GM06990 (cell line): ENCODE data around the gene ERG28.

Experiments
- DNase-seq: peaks from one replicate; pipeline ENCODE4 v3.0.0-alpha.2; 2011; ENCODE audit not compliant: insufficient read length; ENCODE audit errors: extremely low read depth
- H3K27me3 ChIP-seq: replicated peaks from 2 replicates; pipeline ENCODE4 v1.6.0; 2011; ENCODE audit warnings: low read length; ENCODE audit not compliant: control insufficient read depth, insufficient read depth
- H3K36me3 ChIP-seq: 2 replicates; pipeline ENCODE4 v1.5.1; 2011; ENCODE audit warnings: low read length; ENCODE audit not compliant: control insufficient read depth, insufficient read depth
- H3K4me3 ChIP-seq: replicated peaks from 2 replicates; pipeline ENCODE4 v1.5.1; 2011; ENCODE audit warnings: low read depth, mild to moderate bottlenecking, control low read depth, low read length
- CTCF ChIP-seq: IDR thresholded peaks from 2 replicates; pipeline ENCODE4 v1.5.1; 2011; ENCODE audit warnings: low read length, control low read depth, mild to moderate bottlenecking, inconsistent platforms; ENCODE audit not compliant: insufficient read depth, poor library complexity, severe bottlenecking

Gene ERG28

DNA sequence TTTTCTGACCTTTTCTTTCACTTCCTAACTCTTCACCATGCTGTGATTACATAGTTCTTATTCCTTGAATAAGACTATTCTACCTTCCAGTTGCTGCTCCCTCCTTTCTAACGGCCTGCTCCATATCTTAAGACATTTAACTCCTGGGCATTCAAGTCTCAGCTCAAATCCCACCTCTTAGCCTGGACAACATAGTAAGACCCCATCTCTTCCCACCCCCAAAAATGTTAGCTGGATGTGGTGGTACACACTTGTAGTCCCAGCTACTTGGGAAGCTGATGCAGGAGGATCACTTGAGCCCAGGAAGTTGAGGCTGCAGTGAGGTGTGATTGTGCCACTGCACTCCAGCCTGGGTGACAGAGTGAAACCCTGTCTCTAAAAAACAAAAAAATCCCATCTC is 10.9 kb downstream of the ERG28 start:
- no peak for DNase-seq
- H3K36me3 ChIP-seq, result peaks cover 18% of the 10 kb centered on the region
- no peaks in the 10 kb centered on the region for H3K27me3 ChIP-seq
- no peak for TF ChIP-seq CTCF
- H3K4me3 ChIP-seq, result no peak overlapping the region

DNA sequence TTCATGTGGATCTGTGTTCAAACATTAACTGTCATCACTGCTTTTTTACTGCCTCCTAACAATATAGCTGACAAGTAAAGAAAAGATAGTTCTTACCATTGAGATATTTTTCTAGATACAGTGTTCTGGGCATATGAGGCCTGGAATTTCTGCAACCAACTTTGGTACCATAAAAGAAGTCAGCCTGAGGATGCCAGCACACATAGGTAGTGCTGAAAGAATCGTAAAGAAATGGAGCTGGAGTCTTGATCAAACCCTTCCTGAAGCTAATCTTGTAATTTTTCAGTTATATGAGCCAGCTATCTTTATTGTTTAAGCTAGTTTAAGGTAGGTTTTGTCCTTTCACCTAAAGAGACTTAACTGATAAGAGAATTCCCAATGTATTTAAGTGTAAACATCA is 11.3 kb downstream of the ERG28 start:
- Histone ChIP-seq H3K36me3 (peaks cover 18% of the 10 kb centered on the region), H3K4me3 (no peak overlapping the region), H3K27me3 (no peaks in the 10 kb centered on the region)
- no peak for DNase-seq
- no peak for TF ChIP-seq CTCF

DNA sequence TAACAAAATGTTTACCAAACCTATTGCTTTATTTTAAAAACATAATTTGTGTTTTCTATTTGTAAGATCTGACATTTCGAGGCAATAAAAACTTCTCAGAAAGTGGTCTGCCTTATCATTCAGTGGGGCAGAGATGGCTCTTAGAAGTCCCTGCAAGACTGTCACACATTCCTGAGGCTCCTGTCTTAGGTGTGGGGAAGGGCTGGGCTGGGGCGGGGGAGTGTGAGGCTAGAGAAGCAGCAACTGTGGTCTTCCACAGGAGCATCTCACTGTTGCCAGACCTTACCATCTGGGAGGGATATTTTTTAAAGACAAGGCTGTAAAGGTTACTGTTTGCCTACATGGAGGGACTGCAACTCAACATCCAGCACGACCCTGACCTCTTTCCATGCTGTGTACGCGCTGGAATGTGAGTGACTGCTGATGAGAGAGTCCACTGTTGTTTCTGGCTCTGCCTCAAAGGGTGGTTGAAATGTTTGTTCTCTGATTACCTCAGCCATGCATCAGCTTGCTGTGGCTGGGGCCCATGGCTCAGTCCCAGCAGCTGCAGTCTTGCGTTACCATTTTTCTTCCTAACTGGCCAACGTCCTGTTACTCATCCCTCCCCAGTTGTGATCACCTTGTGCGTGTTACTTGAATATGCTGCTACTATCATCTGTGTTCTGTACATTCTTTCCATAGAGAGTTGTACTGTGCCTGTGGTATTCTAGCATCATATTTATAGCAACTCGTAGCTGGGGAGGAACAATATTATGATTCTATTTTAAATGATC is 12.4 kb downstream of the ERG28 start:
- Histone ChIP-seq H3K27me3 (no peaks in the 10 kb centered on the region), H3K4me3 (no peak overlapping the region), H3K36me3 (peaks cover 18% of the 10 kb centered on the region)
- TF ChIP-seq CTCF, result no peak
- DNase-seq, result no peak

- Histone ChIP-seq H3K4me3 (no peak overlapping the region), H3K27me3 (no peaks in the 10 kb centered on the region), H3K36me3 (peaks cover 16% of the 10 kb centered on the region)
- no peak for DNase-seq
- TF ChIP-seq CTCF, result no peak
These were observed 13.0 kb downstream of the ERG28 start for GRCh38 chr14:75647640-75648039.

DNA sequence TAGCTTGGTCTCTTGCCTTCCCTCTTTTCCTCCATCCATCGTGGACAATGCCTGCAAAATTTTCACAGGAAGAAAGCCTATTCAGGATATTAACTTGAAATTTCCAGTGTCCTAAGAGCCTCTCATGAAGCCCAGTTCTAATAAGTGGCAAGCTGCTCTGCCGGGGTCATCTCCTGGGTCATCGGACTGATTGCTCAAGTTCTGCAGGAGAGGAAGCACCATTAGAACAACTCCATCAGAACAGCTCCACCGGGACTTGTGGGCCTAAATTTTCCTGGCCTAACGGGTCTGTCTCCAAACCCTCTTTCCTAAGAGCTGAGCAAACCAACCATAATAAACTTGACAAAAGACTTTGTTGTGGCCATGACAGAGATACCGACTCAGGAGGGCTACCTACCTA is 13.9 kb downstream of the ERG28 start:
- no peak for DNase-seq
- TF ChIP-seq CTCF, result no peak
- no peak overlapping the region for H3K4me3 ChIP-seq
- H3K27me3 ChIP-seq, result no peaks in the 10 kb centered on the region
- peaks cover 13% of the 10 kb centered on the region for H3K36me3 ChIP-seq

GRCh38 chr14:75645056-75645455 is 15.6 kb downstream of the ERG28 start:
- no peak for TF ChIP-seq CTCF
- no peak for DNase-seq
- Histone ChIP-seq H3K36me3 (peaks cover 2% of the 10 kb centered on the region), H3K4me3 (no peak overlapping the region), H3K27me3 (no peaks in the 10 kb centered on the region)
